D721Med (cell line): ENCODE measurements around the gene ZBTB7B.

ENCODE experiments used
- DNase-seq: peaks from one replicate; pipeline ENCODE4 v3.0.0; 2011; ENCODE audit warnings: low spot score; ENCODE audit not compliant: insufficient read length
- FAIRE-seq: peaks from 2 replicates; lab custom pipeline; 2011; peaks lifted over from hg19 to GRCh38; lab: Jason Lieb, UNC
- TF ChIP-seq, protein P1 (sequence below): IDR thresholded peaks from 2 replicates; pipeline ENCODE4 v1.5.1; 2012; ENCODE audit warnings: mild to moderate bottlenecking, control low read depth; ENCODE audit not compliant: insufficient read depth; ENCODE audit errors: missing control alignments

Gene ZBTB7B

DNA sequence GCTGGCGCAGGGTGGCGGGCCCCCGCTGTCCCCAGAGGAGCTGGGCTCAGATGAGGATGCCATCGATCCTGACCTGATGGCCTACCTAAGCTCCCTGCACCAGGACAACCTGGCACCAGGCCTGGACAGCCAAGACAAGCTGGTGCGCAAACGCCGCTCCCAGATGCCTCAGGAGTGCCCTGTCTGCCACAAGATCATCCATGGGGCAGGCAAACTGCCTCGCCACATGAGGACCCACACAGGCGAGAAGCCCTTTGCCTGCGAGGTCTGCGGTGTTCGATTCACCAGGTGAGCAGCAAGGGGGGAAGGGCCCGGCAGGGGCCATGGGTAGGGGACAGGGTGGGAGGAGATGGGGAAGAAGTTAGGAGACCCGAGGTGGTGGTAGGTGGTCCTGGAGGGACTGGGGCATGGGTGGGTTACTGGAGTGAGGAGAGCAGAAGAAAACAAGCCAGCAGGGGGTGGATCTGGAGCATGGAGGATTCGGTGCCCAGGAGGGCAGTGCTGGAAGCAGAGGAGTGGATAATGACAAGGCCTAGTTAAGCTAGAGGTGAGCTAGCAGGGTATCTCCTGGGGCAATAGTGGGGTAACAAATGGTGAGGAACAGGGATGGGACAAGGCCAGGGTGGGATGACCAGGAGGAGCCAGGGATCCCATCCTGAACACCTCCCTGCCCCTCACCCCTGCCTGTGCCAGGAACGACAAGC, 13.1 kb downstream of the ZBTB7B start:
- no peak for DNase-seq
- TF ChIP-seq, protein P1, sequence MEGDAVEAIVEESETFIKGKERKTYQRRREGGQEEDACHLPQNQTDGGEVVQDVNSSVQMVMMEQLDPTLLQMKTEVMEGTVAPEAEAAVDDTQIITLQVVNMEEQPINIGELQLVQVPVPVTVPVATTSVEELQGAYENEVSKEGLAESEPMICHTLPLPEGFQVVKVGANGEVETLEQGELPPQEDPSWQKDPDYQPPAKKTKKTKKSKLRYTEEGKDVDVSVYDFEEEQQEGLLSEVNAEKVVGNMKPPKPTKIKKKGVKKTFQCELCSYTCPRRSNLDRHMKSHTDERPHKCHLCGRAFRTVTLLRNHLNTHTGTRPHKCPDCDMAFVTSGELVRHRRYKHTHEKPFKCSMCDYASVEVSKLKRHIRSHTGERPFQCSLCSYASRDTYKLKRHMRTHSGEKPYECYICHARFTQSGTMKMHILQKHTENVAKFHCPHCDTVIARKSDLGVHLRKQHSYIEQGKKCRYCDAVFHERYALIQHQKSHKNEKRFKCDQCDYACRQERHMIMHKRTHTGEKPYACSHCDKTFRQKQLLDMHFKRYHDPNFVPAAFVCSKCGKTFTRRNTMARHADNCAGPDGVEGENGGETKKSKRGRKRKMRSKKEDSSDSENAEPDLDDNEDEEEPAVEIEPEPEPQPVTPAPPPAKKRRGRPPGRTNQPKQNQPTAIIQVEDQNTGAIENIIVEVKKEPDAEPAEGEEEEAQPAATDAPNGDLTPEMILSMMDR = no peak
- no peak for FAIRE-seq

DNA sequence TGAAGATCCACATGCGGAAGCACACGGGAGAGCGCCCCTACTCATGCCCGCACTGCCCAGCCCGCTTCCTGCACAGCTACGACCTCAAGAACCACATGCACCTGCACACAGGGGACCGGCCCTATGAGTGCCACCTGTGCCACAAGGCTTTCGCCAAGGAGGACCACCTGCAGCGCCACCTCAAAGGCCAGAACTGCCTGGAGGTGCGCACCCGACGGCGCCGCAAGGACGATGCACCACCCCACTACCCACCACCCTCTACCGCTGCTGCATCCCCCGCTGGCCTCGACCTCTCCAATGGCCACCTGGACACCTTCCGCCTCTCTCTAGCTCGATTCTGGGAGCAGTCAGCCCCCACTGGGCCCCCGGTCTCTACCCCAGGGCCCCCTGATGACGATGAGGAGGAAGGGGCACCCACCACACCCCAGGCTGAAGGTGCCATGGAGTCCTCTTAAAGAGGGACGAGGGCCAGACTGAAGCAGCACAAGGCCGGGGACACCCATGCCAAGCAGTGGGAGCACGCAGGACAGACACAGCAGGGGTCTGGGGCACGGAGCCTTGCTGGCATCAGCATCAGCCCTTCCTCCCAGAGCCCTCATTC, 13.7 kb downstream of the ZBTB7B start:
- FAIRE-seq = no peak
- TF ChIP-seq, protein P1 = no peak
- no peak for DNase-seq

DNA sequence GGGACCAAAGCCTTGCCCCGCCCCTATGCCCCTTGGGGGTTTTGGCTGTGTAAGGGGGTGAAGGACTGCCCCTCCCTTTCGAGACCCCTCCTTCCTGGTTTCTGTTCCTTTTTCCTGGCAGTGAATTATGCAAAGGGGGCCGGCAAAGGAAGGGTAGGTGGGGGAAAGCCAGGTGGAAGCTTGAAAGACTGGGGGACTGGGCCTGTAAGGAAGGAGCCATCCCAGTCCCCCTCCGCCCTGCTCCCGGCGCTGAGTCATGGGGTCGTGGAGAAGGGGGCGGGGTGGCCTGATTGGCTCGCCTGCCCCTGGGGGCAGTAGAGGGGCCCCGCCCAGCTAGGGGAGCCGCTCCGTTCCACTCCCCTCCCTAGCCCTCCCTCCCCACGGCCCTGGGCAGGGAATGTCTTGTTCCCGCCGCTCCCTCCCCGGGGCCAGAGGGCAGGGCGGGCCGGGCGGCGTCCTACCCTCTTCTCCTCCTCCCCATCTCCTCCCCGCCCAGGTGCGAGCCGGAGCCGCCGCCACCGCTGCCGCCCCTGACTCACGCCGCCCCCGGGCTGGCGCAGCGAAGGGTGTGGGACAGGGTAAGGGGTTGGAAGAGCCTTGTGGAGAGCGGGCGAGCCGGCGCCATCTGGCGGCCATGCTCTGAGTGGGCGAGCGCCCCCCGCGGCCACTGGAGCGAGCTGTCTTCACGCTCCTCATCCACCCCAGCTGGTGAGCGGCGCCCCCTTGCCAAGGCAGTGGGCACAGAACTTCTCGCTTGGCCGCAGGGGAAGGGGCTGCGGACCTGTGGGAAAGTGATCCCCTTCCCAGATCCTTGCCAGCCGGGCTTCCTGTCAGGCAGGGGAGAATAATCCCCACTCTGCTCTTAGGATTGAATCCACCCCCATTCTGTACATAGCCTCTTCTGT, 14.7 kb downstream of the ZBTB7B start:
- peak; percentile 86 for DNase-seq
- no peak for FAIRE-seq
- TF ChIP-seq, protein P1 = peak; percentile 100

DNA sequence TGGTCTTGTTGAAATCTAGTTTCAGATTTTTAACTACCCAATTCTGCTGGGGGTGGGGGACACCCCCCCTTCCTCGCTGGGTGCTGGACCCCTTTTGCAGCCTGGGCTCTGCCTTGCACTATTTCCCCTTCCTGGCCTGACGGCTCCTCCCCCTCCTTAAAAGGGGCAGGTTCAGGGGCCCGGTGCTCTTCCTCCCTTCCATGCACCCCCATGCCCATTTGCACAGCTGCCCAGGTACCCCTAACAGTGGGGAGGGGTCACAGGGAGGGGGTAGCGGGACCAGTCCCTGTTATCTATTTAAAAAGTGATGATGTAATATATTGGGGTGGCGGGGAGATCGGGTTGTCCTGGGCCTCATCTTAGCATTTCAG, 15.3 kb downstream of the ZBTB7B start:
- TF ChIP-seq, protein P1 = no peak
- DNase-seq = no peak
- no peak for FAIRE-seq

DNA sequence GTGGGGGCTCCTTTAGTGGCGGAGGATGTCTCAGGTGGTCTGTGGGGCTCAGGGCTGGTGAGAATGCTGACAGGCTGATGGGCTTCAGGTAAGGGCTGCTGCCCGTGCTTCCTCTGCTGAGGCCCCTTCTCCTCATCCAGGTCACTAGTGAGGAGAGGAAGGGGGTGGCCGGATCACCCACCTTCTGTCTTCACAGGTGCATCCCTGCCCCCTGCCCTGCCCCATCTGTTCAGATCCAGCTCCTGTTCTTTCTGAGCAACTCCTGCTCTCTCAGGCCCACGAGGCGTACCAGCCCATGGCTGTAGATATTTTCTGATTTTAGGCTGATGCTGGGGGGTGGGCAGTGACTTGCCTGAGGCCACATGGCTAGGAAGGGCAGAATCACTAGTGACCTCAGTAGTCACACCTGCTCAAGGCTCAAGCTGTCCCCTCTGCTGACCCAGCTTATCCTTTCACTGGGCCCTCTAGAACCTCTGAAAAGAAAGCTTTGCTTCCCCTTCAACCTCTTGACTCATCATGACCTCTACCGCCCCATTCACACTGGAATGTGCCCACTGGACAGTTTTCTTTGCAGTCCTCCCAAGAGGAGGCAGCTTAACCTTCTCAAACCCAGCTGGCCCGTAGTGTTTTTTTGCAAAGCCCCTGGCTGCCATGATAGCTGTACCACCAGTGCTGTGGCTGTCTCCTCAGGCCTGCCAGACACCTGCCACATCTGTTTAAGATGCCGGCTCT, 16.2 kb downstream of the ZBTB7B start:
- no peak for FAIRE-seq
- DNase-seq = no peak
- TF ChIP-seq, protein P1 = no peak

DNA sequence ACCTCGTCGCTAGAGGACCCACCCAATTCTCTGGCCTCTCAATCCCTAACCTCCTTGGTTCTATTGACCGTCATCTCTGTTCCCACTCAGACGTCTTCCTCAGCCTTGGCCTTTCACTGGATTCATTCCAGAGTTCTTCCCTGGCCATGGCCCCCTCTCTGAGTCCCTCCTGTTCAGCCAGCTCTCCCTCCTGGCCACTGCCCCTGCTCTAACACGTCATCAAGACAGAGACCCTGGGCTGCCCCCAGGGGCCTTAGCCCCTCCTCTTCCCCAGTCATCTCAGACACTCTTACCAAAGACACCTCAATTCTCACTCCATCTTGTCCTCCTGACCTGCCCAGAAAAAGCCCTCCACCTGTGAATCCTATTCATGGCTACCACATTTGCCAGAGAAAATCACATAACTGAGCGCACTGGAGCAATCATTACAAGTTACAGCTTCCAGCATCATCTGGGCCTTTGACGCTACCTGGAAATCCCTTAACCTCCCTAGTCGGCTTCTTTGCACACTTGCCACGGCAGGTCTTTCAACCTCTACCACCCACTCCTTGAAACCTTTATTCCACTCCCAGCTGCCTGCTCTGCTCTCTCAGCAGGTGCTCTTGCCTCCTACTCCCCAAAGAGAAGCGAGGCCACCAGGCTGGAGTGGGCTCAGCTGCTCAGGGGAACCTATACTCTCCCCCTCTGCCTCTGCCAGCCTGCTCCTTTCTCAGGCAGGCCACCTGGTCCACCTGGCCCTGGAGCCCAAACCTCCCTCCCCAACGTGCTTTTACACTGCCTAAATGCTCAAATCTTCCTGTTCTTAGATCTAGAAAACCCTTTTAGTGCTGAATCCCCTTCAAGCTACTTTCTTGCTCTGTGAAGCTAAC, 17.0 kb downstream of the ZBTB7B start:
- no peak for FAIRE-seq

More for the DNA sequence above, 17.0 kb downstream of the ZBTB7B start:
- TF ChIP-seq, protein P1 = no peak
- no peak for DNase-seq
